Ishikawa (cell line): Measurements from ENCODE around the gene TLE6.

Experiments
- EGR1 ChIP-seq: IDR thresholded peaks from 2 replicates; pipeline ENCODE4 v1.6.1; 2012
- EP300 ChIP-seq: IDR thresholded peaks from 2 replicates; pipeline ENCODE4 v1.6.1; 2012; ENCODE audit warnings: borderline replicate concordance
- FOXM1 ChIP-seq: IDR thresholded peaks from 2 replicates; pipeline ENCODE4 v1.6.1; 2012; ENCODE audit warnings: low read depth, borderline replicate concordance
- MAX ChIP-seq: IDR thresholded peaks from 2 replicates; pipeline ENCODE4 v1.6.1; 2012
- RAD21 ChIP-seq: IDR thresholded peaks from 2 replicates; pipeline ENCODE4 v1.6.1; 2012; ENCODE audit warnings: low read depth
- YY1 ChIP-seq: IDR thresholded peaks from 2 replicates; pipeline ENCODE4 v1.6.1; 2012; ENCODE audit warnings: low read depth

- TF ChIP-seq MAX (no peak), YY1 (no peak), FOXM1 (no peak), RAD21 (no peak), EP300 (no peak), EGR1 (no peak)
Observed at GRCh38 chr19:3013263-3013725, 35.9 kb downstream of the TLE6 start.
